GM12878 (cell line): ENCODE results near the gene TRPV3. TPM values are rescaled to one million over a fixed set of nuclear protein-coding genes. Genes with fewer than 3 reads are reported as not detected.

Experiments
- ATAC-seq: fragments of 200-7000 bp; cut with Tn5 transposase; 3 replicates; pipeline ENCODE4 v1.9.1; 2020; ENCODE audit warnings: mild to moderate bottlenecking, moderate library complexity
- BruUV-seq: library from RNA; stranded (reverse); fragments of 400-500 nt; replicated peaks from 2 replicates; lab custom pipeline; 2021; lab: Mats Ljungman, UMichigan
- CTCF ChIA-PET: fragments of 300-600 bp; sonication (Branson Sonifier 250); formaldehyde crosslinking; extraction: SDS; loops from one replicate; lab custom pipeline; 2021; ENCODE audit warnings: inconsistent platforms; lab: Yijun Ruan, JAX
- POLR2A ChIA-PET: fragments of 350-600 bp; formaldehyde crosslinking; extraction: SDS; loops from one replicate; lab custom pipeline; 2021; ENCODE audit warnings: inconsistent platforms; lab: Charles Lee
- RAD21 ChIA-PET: fragments of 300-600 bp; sonication (Branson Sonifier 250); formaldehyde crosslinking; loops from one replicate; lab custom pipeline; 2023; ENCODE audit warnings: antibody characterized with exemption; ENCODE audit not compliant: unreplicated experiment; lab: Charles Lee
- SMC1A ChIA-PET: fragments of 300-600 bp; sonication (Branson Sonifier 250); formaldehyde crosslinking; loops from one replicate; lab custom pipeline; 2023; ENCODE audit not compliant: unreplicated experiment, uncharacterized antibody; lab: Charles Lee
- DNase-seq: peaks from one replicate; pipeline ENCODE4 v3.0.0-alpha.2; 2011; ENCODE audit warnings: low read depth, low spot score
- FAIRE-seq: peaks from 3 replicates; lab custom pipeline; 2011; peaks lifted over from hg19 to GRCh38; lab: Jason Lieb, UNC
- H2AFZ ChIP-seq: 2 replicates; pipeline ENCODE4 v1.6.0; 2011; ENCODE audit warnings: low read depth, low read length, control low read depth; ENCODE audit not compliant: control insufficient read depth
- H3K27ac ChIP-seq: 2 replicates; pipeline ENCODE4 v1.5.1; 2011; ENCODE audit warnings: control low read depth; ENCODE audit not compliant: control insufficient read depth, insufficient read depth
- H3K27me3 ChIP-seq, 2 experiments: replicated peaks in 1 of 2; 2 replicates each; pipeline versions ENCODE4 v1.6.0 to v1.6.1; 2011; ENCODE audit warnings: low read length in 1 of 2; ENCODE audit not compliant: control insufficient read depth in 2 of 2, insufficient read depth in 2 of 2
- H3K36me3 ChIP-seq, 2 experiments: 2 replicates each; pipeline ENCODE4 v1.5.1; 2011; ENCODE audit warnings: low read length in 1 of 2; ENCODE audit not compliant: control insufficient read depth in 2 of 2, insufficient read depth in 2 of 2
- H3K4me1 ChIP-seq: 2 replicates; pipeline ENCODE4 v1.6.1; 2011; ENCODE audit warnings: mild to moderate bottlenecking, low read length, moderate library complexity, mixed read lengths; ENCODE audit not compliant: control insufficient read depth, insufficient read depth
- H3K4me2 ChIP-seq: 2 replicates; pipeline ENCODE4 v1.6.0; 2011; ENCODE audit warnings: control low read depth; ENCODE audit not compliant: control insufficient read depth, insufficient read depth
- H3K4me3 ChIP-seq: fragments of 200-600 bp; sonication (generic); 2 replicates; pipeline ENCODE4 v1.5.1; 2016
- H3K79me2 ChIP-seq: 2 replicates; pipeline ENCODE4 v1.6.0; 2011; ENCODE audit warnings: low read length; ENCODE audit not compliant: control insufficient read depth, insufficient read depth
- H3K9ac ChIP-seq: 2 replicates; pipeline ENCODE4 v1.8.0; 2011; ENCODE audit warnings: low read length, control low read depth, mixed read lengths; ENCODE audit not compliant: control insufficient read depth, insufficient read depth
- H3K9me3 ChIP-seq: replicated peaks from 3 replicates; pipeline ENCODE4 v1.5.1; 2011; ENCODE audit warnings: mild to moderate bottlenecking, low read length; ENCODE audit not compliant: control insufficient read depth, insufficient read depth
- H4K20me1 ChIP-seq: 2 replicates; pipeline ENCODE4 v1.6.0; 2011; ENCODE audit not compliant: control insufficient read depth, insufficient read depth
- CBX3 ChIP-seq: fragments of 200-600 bp; sonication (generic); IDR thresholded peaks from 2 replicates; pipeline ENCODE4 v1.6.1; 2016; ENCODE audit warnings: low read depth, borderline replicate concordance
- CHD1 ChIP-seq: IDR thresholded peaks from 2 replicates; pipeline ENCODE4 v1.6.1; 2012; ENCODE audit warnings: low read depth, low read length, improper control_type of control experiment
- CUX1 ChIP-seq: IDR thresholded peaks from 2 replicates; pipeline ENCODE4 v1.6.1; 2012; ENCODE audit warnings: improper control_type of control experiment, low read depth, low read length; ENCODE audit not compliant: insufficient replicate concordance
- IKZF2 ChIP-seq, 2 experiments: fragments of 450-650 bp; IDR thresholded peaks; 2 replicates each; pipeline ENCODE4 v1.6.1; 2017; ENCODE audit warnings: mild to moderate bottlenecking in 2 of 2, moderate library complexity in 2 of 2
- JUND ChIP-seq: IDR thresholded peaks from 2 replicates; pipeline ENCODE4 v1.6.1; 2012; ENCODE audit warnings: low read depth, mild to moderate bottlenecking, low read length, improper control_type of control experiment, moderate library complexity
- KDM1A ChIP-seq: fragments of 200-600 bp; sonication (generic); IDR thresholded peaks from 2 replicates; pipeline ENCODE4 v1.6.1; 2016; ENCODE audit warnings: borderline replicate concordance
- MTA2 ChIP-seq: fragments of 450-650 bp; IDR thresholded peaks from 2 replicates; pipeline ENCODE4 v1.6.1; 2016; ENCODE audit warnings: low read depth, mild to moderate bottlenecking, moderate library complexity
- RCOR1 ChIP-seq: conservative IDR thresholded peaks from 2 replicates; pipeline ENCODE4 v1.6.1; 2012; ENCODE audit warnings: low read depth, low read length, improper control_type of control experiment
- ZNF274 ChIP-seq: IDR thresholded peaks from one replicate; pipeline ENCODE4 v1.8.0; 2011; ENCODE audit not compliant: insufficient read length, insufficient read depth
- WGBS: methylation state at CpG from one replicate; pipeline ENCODE4 v1.1.6; 2016; ENCODE audit warnings: low lambda C conversion rate; ENCODE audit not compliant: insufficient replicate concordance, insufficient coverage; ENCODE audit errors: missing lambda C conversion rate; 5-methylcytosine and 5-hydroxymethylcytosine counted together
- in situ Hi-C: fragments of 300-500 bp; cut with MboI; formaldehyde crosslinking; loops from 9 replicates; pipeline ENCODE4 v1.14.3; 2018; ENCODE audit warnings: mixed read lengths
- intact Hi-C: fragments of 100-400 bp; cut with micrococcal nuclease; formaldehyde crosslinking; loops from one replicate; pipeline ENCODE4 v1.14.2; 2022; ENCODE audit not compliant: unreplicated experiment
- polyA plus RNA-seq, 11 experiments: library from polyadenylated mRNA; depleted of rRNA in 4 of 11; unstranded in 6 of 11; stranded (reverse) in 5 of 11; fragments of >200 nt; fragmentation: Nextera tagmentation in 4 of 11; fragmentation: Illumina TruSeq in 1 of 11; extraction: Ambion mirVana in 4 of 11; extraction: Trizol in 1 of 11; gene quantifications; 1 replicate in 1 of 11; 2 replicates in 10 of 11; pipeline versions ENCODE4 v1.2.1 to v1.2.3, GENCODE V29; 2011 to 2016; ENCODE audit warnings: inconsistent platforms in 2 of 11, missing spikeins in 2 of 11, low read depth in 1 of 11
- total RNA-seq, 4 experiments: library from RNA; depleted of rRNA in 3 of 4; stranded (reverse); fragments of >200 nt in 3 of 4; fragmentation: Illumina TruSeq in 1 of 4; extraction: Trizol in 1 of 4; gene quantifications; 2 replicates each; pipeline versions ENCODE4 v1.2.1 to v1.2.3, GENCODE V29; 2013 to 2021

The TRPV3 gene
- total and polyA plus RNA-seq, 10 of the 15 experiments (the other 5 are each of a cell fraction or from before 2014, with no cell fraction given), result 0.52 to 12.0 (median 2.7) TPM

- Histone ChIP-seq H3K36me3 (no peaks in the 10 kb centered on the region), H3K27me3 (peaks cover 0 to 2% of the 10 kb centered on the region in 2 experiments; a peak in 1 of 4 replicates), H3K9me3 (no peaks in the 10 kb centered on the region), H3K79me2 (no peaks in the 10 kb centered on the region), H3K4me3 (no peak within 1 kb of the TSS), H3K9ac (no peak within 1 kb of the TSS), H3K4me2 (no peak within 1 kb of the TSS), H3K27ac (no peak within 1 kb of the TSS), H3K4me1 (no peaks in the 10 kb centered on the region), H4K20me1 (no peaks in the 10 kb centered on the region), H2AFZ (no peak within 1 kb of the TSS)
- DNase-seq, result no peak
- WGBS, result 27% methylated on average over 7 of the region's 7 CpGs
- ChIA-PET SMC1A (interaction anchor here (0.8 to 1.5 kb wide), 2 partner anchors 24 to 58 kb away, joined by 3 read pairs; no protein-coding TSS in a partner anchor), CTCF (no interaction called here), RAD21 (no interaction called here), POLR2A (no interaction called here)
- TF ChIP-seq RCOR1, result no peak
- no peak for TF ChIP-seq ZNF274
- TF ChIP-seq IKZF2 (IDR thresholded peaks at IDR 0.05), result no peak
- no TSS peak for BruUV-seq
- in situ Hi-C loops (no loop called here), intact Hi-C loops (no loop called here)
- no peak for ATAC-seq
- FAIRE-seq, result no peak
Observed at GRCh38 chr17:3475812-3476610, 81.6 kb downstream of the TRPV3 start, which contains the start of gene ASPA. Gene ASPA (plus strand): TSS chr17:3475997. CDS start chr17:3476160, 163 bp downstream.

- FAIRE-seq (no peak), ATAC-seq (no peak), DNase-seq (no peak)
- in situ Hi-C loops (no loop called here), intact Hi-C loops (no loop called here)
- no peaks in the 10 kb centered on the region for H3K79me2 ChIP-seq
- H3K9ac ChIP-seq, result no peak overlapping the region
- POLR2A ChIA-PET, result no interaction called here
- no peak overlapping the region for H3K4me2 ChIP-seq
- H3K27ac ChIP-seq, result no peak overlapping the region
- RAD21 ChIA-PET, result no interaction called here
- WGBS, result 53% methylated on average over 4 of the region's 4 CpGs
- no peaks in the 10 kb centered on the region for H3K4me1 ChIP-seq
- H4K20me1 ChIP-seq, result no peaks in the 10 kb centered on the region
- BruUV-seq, result no TSS peak
- H3K9me3 ChIP-seq, result no peaks in the 10 kb centered on the region
- H3K27me3 ChIP-seq, result peaks cover 0 to 2% of the 10 kb centered on the region in 2 experiments; a peak in 1 of 4 replicates
- H2AFZ ChIP-seq, result no peak overlapping the region
- no peaks in the 10 kb centered on the region for H3K36me3 ChIP-seq
- SMC1A ChIA-PET, result interaction anchor here (0.8 kb wide), 1 partner anchor 25 kb away, joined by 3 read pairs; no protein-coding TSS in a partner anchor
- H3K4me3 ChIP-seq, result no peak overlapping the region
- CTCF ChIA-PET, result no interaction called here
- TF ChIP-seq JUND, result no peak
- no peak for TF ChIP-seq CHD1
- TF ChIP-seq CBX3, result no peak
- TF ChIP-seq MTA2, result no peak
- no peak for TF ChIP-seq CUX1
- no peak for TF ChIP-seq KDM1A
Observed at GRCh38 chr17:3475251-3475685, 82.3 kb downstream of the TRPV3 start.
